Astrocyte (in vitro differentiated cells and primary cell): ENCODE measurements around the gene STK4. TPM values are rescaled to one million over a fixed set of nuclear protein-coding genes. Genes with fewer than 3 reads are reported as not detected.

Experiments
- DNase-seq: peaks from one replicate; pipeline ENCODE4 v3.0.0-alpha.2; 2010; ENCODE audit warnings: low read depth
- FAIRE-seq: peaks from 2 replicates; lab custom pipeline; 2011; peaks lifted over from hg19 to GRCh38; lab: Jason Lieb, UNC
- H2AFZ ChIP-seq: 2 replicates; pipeline ENCODE4 v1.6.0; 2012; ENCODE audit warnings: low read depth, low read length, inconsistent platforms
- H3K27ac ChIP-seq: 2 replicates; pipeline ENCODE4 v1.5.1; 2011; ENCODE audit warnings: low read depth, low read length, inconsistent platforms
- H3K27me3 ChIP-seq: 2 replicates; pipeline ENCODE4 v1.6.0; 2011; ENCODE audit warnings: low read length, inconsistent platforms; ENCODE audit not compliant: insufficient read depth
- H3K36me3 ChIP-seq: 2 replicates; pipeline ENCODE4 v1.5.1; 2011; ENCODE audit warnings: low read length, inconsistent platforms; ENCODE audit not compliant: insufficient read depth
- H3K4me1 ChIP-seq: 2 replicates; pipeline ENCODE4 v1.5.1; 2011; ENCODE audit warnings: low read length, inconsistent platforms; ENCODE audit not compliant: insufficient read depth
- H3K4me2 ChIP-seq: 2 replicates; pipeline ENCODE4 v1.6.0; 2012; ENCODE audit warnings: low read length, inconsistent platforms
- H3K4me3 ChIP-seq: 2 replicates; pipeline ENCODE4 v1.5.1; 2011; ENCODE audit warnings: low read depth, mild to moderate bottlenecking, low read length, inconsistent platforms; ENCODE audit not compliant: insufficient read depth
- H3K79me2 ChIP-seq: 2 replicates; pipeline ENCODE4 v1.6.0; 2012; ENCODE audit warnings: mild to moderate bottlenecking, low read length, inconsistent platforms; ENCODE audit not compliant: insufficient read depth
- H3K9ac ChIP-seq: 2 replicates; pipeline ENCODE4 v1.6.0; 2012; ENCODE audit warnings: mild to moderate bottlenecking, low read length, inconsistent platforms
- H3K9me3 ChIP-seq: 2 replicates; pipeline ENCODE4 v1.5.1; 2012; ENCODE audit warnings: low read depth, mild to moderate bottlenecking, low read length, inconsistent platforms; ENCODE audit not compliant: insufficient read depth
- H4K20me1 ChIP-seq: 2 replicates; pipeline ENCODE4 v1.6.0; 2012; ENCODE audit warnings: low read length, inconsistent platforms; ENCODE audit not compliant: insufficient read depth
- H3K27ac Mint-ChIP-seq: one replicate; pipeline ENCODE4 v1.8.0; 2021; ENCODE audit warnings: mild to moderate bottlenecking, mixed read lengths; ENCODE audit not compliant: unreplicated experiment
- H3K27me3 Mint-ChIP-seq: one replicate; pipeline ENCODE4 v1.8.0; 2021; ENCODE audit warnings: low read depth, mixed read lengths; ENCODE audit not compliant: unreplicated experiment
- H3K36me3 Mint-ChIP-seq: one replicate; pipeline ENCODE4 v1.8.0; 2021; ENCODE audit warnings: low read depth, mixed read lengths; ENCODE audit not compliant: unreplicated experiment
- H3K4me1 Mint-ChIP-seq: one replicate; pipeline ENCODE4 v1.8.0; 2021; ENCODE audit warnings: low read depth, mixed read lengths; ENCODE audit not compliant: unreplicated experiment
- H3K4me3 Mint-ChIP-seq: one replicate; pipeline ENCODE4 v1.8.0; 2021; ENCODE audit warnings: mild to moderate bottlenecking, moderate library complexity, mixed read lengths; ENCODE audit not compliant: unreplicated experiment
- H3K9me3 Mint-ChIP-seq: one replicate; pipeline ENCODE4 v1.8.0; 2021; ENCODE audit warnings: mild to moderate bottlenecking, mixed read lengths; ENCODE audit not compliant: unreplicated experiment
- EZH2 ChIP-seq: IDR thresholded peaks from 2 replicates; pipeline ENCODE4 v1.6.1; 2012; ENCODE audit warnings: mild to moderate bottlenecking, low read length, inconsistent platforms; ENCODE audit not compliant: insufficient read depth
- total RNA-seq: library from RNA; stranded (reverse); gene quantifications from 2 replicates; pipeline ENCODE4 v1.2.1, GENCODE V29; 2021
- TF ChIP-seq, protein P1 (sequence below): IDR thresholded peaks from 2 replicates; pipeline ENCODE4 v1.5.1; 2011; ENCODE audit warnings: low read depth, mild to moderate bottlenecking, inconsistent platforms, low read length, moderate library complexity; ENCODE audit not compliant: insufficient read depth

STK4 gene
- total RNA-seq, 1 donor from 2014 or later: 41.4 TPM

DNA sequence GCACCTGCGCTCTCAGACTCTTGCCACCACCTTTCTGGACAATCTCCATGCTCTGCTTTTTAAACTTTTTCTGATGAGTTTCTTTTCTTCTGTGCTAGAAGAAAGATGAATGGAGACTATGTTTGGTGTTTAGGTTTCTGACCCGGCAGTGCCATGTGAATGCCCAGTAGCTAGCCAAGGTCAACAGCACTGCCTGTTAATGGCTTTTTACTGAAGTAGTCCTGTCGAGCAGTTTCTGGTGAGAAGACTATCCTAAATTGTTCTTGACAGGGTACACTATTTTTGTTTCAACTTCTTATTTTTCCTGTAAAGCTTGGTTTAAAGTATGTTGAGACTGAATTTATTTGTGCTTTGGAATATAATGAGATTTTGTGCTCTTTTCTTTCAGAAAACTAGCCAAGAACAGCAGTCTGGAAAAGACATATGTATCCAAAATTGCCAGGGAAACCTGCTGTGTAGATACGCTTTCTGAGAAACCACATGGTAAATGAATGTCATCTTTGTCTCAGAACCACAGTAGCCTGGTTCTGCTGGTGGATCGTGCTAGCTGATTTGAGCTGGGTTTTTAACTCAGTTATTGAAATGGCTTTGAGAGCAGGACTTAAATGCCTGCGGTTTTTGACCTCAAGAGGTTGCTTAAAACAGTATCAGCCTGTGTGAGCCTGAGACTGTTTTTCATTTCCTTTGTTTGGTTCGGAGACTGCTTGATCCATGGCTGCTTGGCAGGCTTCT, 86.6 kb downstream of the STK4 start:
- Histone ChIP-seq H3K79me2 (peaks cover 4% of the 10 kb centered on the region), H3K36me3 (peaks cover 5% of the 10 kb centered on the region), H3K9me3 (no peaks in the 10 kb centered on the region), H3K4me2 (peak overlapping the region; percentile 47), H3K4me3 (no peak overlapping the region), H3K27ac (peak overlapping the region; percentile 48), H2AFZ (no peak overlapping the region), H3K27me3 (no peaks in the 10 kb centered on the region), H3K9ac (peak overlapping the region; percentile 25), H4K20me1 (no peaks in the 10 kb centered on the region), H3K4me1 (peaks cover 16% of the 10 kb centered on the region)
- H3K27ac Mint-ChIP-seq: peak overlapping the region; percentile 95
- DNase-seq (peak; percentile 96), FAIRE-seq (peak; percentile 76)
- no peaks in the 10 kb centered on the region for H3K9me3 Mint-ChIP-seq
- peaks cover 52% of the 10 kb centered on the region for H3K4me1 Mint-ChIP-seq
- H3K4me3 Mint-ChIP-seq: peak overlapping the region; percentile 30
- H3K36me3 Mint-ChIP-seq: no peaks in the 10 kb centered on the region
- H3K27me3 Mint-ChIP-seq: no peaks in the 10 kb centered on the region
- TF ChIP-seq, protein P1, sequence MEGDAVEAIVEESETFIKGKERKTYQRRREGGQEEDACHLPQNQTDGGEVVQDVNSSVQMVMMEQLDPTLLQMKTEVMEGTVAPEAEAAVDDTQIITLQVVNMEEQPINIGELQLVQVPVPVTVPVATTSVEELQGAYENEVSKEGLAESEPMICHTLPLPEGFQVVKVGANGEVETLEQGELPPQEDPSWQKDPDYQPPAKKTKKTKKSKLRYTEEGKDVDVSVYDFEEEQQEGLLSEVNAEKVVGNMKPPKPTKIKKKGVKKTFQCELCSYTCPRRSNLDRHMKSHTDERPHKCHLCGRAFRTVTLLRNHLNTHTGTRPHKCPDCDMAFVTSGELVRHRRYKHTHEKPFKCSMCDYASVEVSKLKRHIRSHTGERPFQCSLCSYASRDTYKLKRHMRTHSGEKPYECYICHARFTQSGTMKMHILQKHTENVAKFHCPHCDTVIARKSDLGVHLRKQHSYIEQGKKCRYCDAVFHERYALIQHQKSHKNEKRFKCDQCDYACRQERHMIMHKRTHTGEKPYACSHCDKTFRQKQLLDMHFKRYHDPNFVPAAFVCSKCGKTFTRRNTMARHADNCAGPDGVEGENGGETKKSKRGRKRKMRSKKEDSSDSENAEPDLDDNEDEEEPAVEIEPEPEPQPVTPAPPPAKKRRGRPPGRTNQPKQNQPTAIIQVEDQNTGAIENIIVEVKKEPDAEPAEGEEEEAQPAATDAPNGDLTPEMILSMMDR: no peak
- no peak for TF ChIP-seq EZH2

GRCh38 chr20:45053430-45054351, 87.4 kb downstream of the STK4 start:
- H3K27ac ChIP-seq: peak overlapping the region; percentile 48
- H3K4me2 ChIP-seq: peak overlapping the region; percentile 47

More at GRCh38 chr20:45053430-45054351, 87.4 kb downstream of the STK4 start:
- peaks cover 16% of the 10 kb centered on the region for H3K4me1 ChIP-seq
- peak overlapping the region; percentile 25 for H3K9ac ChIP-seq
- H3K4me3 ChIP-seq: no peak overlapping the region
- Mint-ChIP-seq H3K27me3 (no peaks in the 10 kb centered on the region), H3K4me1 (peaks cover 60% of the 10 kb centered on the region), H3K36me3 (no peaks in the 10 kb centered on the region), H3K27ac (peak overlapping the region; percentile 95), H3K9me3 (no peaks in the 10 kb centered on the region), H3K4me3 (no peak overlapping the region)
- peaks cover 4% of the 10 kb centered on the region for H3K79me2 ChIP-seq
- no peak overlapping the region for H2AFZ ChIP-seq
- H3K9me3 ChIP-seq: no peaks in the 10 kb centered on the region
- FAIRE-seq (no peak), DNase-seq (no peak)
- TF ChIP-seq, protein P1: no peak
- no peak for TF ChIP-seq EZH2
- no peaks in the 10 kb centered on the region for H4K20me1 ChIP-seq
- H3K27me3 ChIP-seq: no peaks in the 10 kb centered on the region
- H3K36me3 ChIP-seq: peaks cover 5% of the 10 kb centered on the region
